HG02852 (cell line): Measurements from ENCODE around the gene MAPKBP1.
"Not testable (repeated sequence)": the region's sequence is repeated elsewhere in the genome, so short reads cannot be mapped to it uniquely, and the experiment has no call there.

Experiments
- ATAC-seq: cut with Tn5 transposase; IDR thresholded peaks from one replicate; pipeline ENCODE4 v1.9.1; 2021; ENCODE audit warnings: mild to moderate bottlenecking, moderate library complexity; ENCODE audit not compliant: unreplicated experiment

The MAPKBP1 gene

GRCh38 chr15:41824062-41824745 is 49.9 kb downstream of the MAPKBP1 start:
- no peak for ATAC-seq

- ATAC-seq, result no peak
Measured at GRCh38 chr15:41825145-41825544, 50.9 kb downstream of the MAPKBP1 start.

DNA sequence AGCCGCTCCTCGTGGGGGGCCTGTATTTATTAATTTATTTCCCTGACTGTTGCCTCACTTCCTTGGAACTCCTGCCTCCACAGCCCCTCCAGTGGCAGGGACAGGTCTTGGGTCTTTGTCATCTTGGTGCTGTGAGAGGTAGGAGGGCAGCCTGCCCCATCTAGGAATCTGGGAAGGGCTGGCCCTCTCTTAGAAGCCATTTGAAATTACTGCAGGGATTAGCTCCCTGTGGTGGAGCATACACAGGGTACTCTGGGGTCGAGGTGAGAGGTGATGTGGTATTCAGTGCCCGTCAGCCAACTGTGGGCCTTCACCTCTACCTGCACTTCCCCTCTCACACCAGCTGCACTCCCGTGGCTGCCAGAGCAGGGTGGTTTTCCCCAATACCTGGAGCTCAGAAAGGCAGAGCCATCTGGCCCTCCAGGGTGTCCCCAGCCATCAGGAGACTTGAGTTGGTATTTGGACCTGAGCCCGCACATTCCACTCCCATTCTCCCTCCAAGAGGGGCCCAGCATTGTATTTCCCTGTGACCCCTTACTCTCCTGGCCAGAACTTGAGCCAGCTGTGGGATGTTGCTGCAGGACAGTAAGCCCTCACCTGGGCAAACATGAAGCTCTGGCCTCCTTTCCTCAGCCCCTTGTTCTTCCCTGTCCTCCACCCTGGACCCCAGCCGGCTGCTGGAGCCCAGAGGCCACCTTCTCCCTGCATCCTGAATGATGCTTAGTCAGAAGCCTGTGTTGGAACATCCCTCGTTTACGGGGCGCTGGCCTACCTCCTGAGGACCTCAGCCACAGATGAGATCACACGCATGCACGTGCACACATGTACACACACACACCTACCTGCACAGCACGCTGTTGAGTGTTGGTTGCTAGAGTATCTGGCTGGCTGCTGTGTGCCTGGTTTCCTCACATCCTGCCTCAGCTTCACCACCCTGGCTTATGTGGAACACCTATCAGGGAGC is 51.6 kb downstream of the MAPKBP1 start:
- ATAC-seq, result no peak

GRCh38 chr15:41827290-41827879 is 53.1 kb downstream of the MAPKBP1 start:
- peak; percentile 13 for ATAC-seq

DNA sequence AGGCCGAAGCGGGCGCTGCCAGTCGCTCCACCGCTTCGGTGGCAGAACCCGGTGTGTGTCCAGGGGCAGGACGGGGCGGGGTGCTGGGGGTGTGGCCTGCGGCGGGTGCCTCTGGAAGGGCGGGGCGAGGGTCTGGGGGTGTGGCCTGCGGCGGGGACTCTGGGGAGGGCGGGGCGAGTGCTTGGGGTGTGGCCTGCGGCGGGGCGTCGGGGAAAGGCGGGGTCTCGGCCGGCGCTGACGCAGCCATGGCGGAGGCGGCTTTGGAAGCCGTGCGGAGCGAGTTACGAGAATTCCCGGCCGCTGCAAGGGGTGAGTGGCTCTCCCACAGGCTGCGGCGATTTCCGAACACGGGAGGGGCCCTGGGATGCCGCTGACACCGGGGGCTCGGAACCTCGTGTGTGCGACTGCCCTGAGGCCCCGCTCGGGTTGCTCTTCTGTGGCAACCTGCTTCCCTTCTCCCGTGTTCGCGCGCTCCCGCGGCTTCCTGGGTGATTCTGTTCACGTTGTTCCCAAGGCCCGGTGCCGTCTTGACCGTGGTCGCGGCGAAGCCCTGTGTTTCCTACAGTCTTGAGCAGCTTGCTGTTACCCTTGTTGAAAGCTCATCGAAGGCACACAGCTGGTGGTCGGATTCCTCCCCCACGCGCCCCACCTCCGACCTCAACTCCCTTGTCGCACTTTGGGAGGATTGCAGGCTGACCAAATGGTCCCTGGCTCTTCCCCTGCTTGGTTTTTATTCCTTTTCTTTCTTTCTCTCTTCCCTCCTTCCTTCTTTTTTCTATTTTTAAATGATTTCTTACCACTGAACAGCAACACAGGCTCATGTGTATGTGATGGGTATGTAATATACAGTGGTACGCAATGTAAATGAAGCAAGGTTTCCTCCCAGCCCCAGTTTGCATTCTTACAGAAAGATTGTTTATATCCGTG is 53.9 kb downstream of the MAPKBP1 start, which contains the start of gene JMJD7:
JMJD7 (plus strand) TSS at position 213 of the 927 bp plus-strand sequence; CDS start at position 246, 33 bp downstream.
- ATAC-seq, result peak; percentile 84

GRCh38 chr15:41828807-41829141 is 54.5 kb downstream of the MAPKBP1 start:
- no peak for ATAC-seq

DNA sequence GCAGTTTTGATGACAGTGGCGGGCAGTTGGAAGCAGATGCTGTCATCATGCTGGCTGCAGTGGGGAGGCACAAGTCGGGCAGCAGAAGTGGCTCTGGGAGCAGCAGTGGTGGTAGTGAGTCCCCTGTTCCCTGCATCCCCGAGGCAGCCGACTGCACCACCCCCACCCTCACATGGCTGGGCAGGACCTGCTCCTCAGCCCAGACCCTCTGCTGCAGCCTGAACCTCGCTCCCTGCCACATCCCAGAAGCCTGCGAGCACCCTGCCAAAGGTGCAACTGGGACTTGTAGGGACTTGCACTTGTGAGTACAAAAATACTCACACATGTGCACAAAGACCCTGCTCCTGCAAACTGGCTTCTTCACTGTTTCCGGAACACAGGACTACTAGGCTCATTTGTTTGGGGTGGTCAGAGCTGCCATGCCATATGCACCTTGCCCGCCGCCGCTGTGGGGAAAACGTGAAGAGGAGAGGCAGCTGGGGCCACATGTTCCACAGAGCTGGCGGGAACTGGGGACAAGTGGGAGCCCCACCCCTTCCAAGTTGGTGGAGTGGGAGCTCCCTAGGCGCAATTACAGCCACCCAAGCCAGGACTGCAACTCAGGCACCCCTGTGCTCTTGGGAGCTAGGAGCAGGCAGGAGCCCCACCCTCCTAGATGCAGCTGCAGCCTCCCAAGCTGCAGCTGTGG is 55.8 kb downstream of the MAPKBP1 start:
- no peak for ATAC-seq

- not testable (repeated sequence) for ATAC-seq
Measured at GRCh38 chr15:41831291-41831690, 57.0 kb downstream of the MAPKBP1 start.

- no peak for ATAC-seq
Measured at GRCh38 chr15:41832208-41832607, 57.9 kb downstream of the MAPKBP1 start.

DNA sequence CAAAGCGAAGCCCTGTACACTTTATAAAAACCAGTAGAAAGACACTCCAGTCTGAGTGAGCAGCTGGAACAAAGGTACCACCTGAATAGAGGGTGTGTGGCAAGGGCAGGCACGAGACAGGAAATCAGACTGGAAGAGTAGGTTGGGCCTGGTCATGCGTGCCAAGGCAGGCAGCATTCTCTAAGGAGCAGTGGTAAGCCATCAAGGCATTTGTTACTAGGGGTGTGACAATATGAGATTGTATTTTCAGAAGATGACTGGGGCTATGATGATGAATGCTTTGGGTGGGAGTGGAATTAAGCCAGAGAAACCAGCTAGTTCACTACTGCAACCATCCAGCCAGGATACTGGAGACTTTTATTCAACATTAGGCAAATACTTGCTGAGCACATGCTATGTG is 58.6 kb downstream of the MAPKBP1 start:
- no peak for ATAC-seq

- ATAC-seq, result no peak
Measured at GRCh38 chr15:41834096-41834495, 59.8 kb downstream of the MAPKBP1 start.

DNA sequence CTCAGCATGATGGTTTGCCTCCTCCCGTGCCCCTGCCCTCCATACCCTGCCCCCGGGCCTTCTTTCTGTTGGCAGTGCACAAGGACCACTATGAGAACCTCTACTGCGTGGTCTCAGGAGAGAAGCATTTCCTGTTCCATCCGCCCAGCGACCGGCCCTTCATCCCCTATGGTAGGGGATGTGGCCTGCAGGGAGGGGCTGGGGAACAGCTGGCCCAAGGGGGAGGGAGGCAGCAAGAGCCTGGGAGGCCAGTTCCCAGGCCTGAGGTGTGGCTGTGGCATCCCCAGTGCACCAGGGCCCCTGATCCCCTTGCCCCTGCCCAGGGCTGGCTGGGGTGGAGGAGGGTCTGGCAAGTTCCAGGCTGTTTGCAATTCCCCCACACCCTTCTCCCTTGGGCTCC is 61.8 kb downstream of the MAPKBP1 start:
- ATAC-seq, result no peak

DNA sequence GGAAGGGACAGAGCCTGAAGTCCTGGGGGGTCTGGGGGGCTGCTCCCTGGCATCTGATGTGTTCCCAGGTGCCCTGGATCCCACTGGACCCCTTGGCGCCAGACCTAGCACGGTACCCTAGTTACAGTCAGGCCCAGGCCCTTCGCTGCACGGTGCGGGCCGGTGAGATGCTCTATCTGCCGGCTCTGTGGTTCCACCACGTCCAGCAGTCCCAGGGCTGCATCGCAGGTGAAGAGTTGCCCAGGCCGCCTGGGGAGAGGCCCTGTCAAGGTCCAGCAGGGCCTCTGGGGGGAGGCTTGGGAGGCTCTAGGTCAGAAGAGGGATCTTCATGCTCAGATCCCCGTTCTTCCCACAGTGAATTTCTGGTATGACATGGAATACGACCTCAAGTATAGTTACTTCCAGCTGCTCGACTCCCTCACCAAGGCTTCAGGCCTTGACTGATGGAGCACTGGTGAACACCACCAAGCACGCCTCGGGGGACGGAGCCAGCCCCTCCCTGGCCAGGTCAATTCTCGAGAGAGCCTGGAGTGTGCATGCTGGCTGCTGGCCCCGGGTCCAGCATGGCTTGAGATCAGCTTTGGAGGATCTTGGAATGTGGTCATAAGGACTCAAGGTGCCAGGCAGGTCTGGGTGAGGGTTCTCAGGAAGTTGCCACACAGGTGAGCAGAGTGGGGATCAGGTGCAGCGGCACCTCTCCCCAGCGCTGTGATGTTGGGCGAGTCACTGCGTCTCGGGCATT is 62.6 kb downstream of the MAPKBP1 start:
- no peak for ATAC-seq

- ATAC-seq, result no peak
Measured at GRCh38 chr15:41838400-41838897, 64.2 kb downstream of the MAPKBP1 start, which contains the start of gene PLA2G4B. Gene PLA2G4B (plus strand): TSS chr15:41838847. CDS start chr15:41838914, 67 bp downstream.

- no peak for ATAC-seq
Measured at GRCh38 chr15:41839781-41840491, 65.7 kb downstream of the MAPKBP1 start.

- no peak for ATAC-seq
Measured at GRCh38 chr15:41840673-41841072, 66.4 kb downstream of the MAPKBP1 start.

DNA sequence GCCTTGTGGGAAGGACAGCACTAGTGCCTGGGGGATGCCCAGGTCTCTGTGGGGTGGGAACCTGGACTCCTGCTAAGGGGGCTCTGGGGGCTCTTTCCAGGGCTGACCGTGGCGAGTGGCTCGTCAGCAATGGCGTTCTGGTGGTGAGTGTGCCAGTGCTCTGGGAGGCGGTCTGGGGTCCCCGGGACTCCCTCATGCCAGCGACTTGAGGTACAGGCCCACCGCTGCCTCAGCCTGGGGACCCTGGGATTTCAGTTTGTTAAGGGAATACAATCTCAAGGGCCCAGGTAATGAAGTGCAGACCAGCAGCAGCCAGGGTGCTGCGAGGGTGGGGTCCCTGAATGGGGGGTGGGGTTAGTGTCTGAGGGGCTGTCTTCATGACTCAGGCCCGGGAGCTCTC is 66.8 kb downstream of the MAPKBP1 start:
- ATAC-seq, result no peak

DNA sequence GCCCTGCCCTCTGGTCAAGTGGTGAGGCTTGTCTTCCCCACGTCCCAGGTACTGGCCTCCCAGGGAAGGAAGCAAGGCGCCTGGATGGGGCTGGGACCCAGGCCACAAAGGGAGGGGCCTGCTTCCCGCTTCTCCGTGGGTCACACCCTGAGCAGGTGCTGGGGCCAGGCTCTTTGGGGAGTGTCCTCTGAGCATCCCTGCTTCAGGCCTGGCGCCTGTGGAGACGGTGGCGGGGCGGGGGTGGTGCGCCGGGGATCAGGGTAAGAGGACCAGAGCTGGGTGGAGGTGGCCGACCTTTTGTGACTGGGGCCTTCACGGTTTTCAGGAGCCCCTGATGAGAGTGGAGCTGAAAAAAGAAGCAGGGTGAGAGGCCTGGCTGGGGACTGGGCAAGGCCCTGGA is 67.9 kb downstream of the MAPKBP1 start:
- ATAC-seq, result no peak
